Keratinocyte (primary cell): Measurements from ENCODE around the gene TMEM235. TPM values are rescaled to one million over a fixed set of nuclear protein-coding genes. Genes with fewer than 3 reads are reported as not detected.

Experiments
- DNase-seq: peaks from one replicate; pipeline ENCODE4 v3.0.0-alpha.2; 2011; ENCODE audit warnings: low read depth, missing footprints, low spot score
- FAIRE-seq: peaks from 2 replicates; lab custom pipeline; 2011; peaks lifted over from hg19 to GRCh38; lab: Jason Lieb, UNC
- H2AFZ ChIP-seq: 2 replicates; pipeline ENCODE4 v1.6.0; 2012; ENCODE audit warnings: low read length, control low read depth, inconsistent platforms; ENCODE audit not compliant: control insufficient read depth
- H3K27ac ChIP-seq: 2 replicates; pipeline ENCODE4 v1.5.1; 2011; ENCODE audit warnings: low read length; ENCODE audit not compliant: control insufficient read depth, insufficient read depth
- H3K27me3 ChIP-seq: 3 replicates; pipeline ENCODE4 v1.6.0; 2011; ENCODE audit warnings: low read length; ENCODE audit not compliant: control insufficient read depth, insufficient read depth; ENCODE audit errors: extremely low read depth
- H3K36me3 ChIP-seq, 2 experiments: 2 replicates in 1 of 2; 3 replicates in 1 of 2; pipeline ENCODE4 v1.5.1; 2011; ENCODE audit warnings: low read length in 2 of 2, mild to moderate bottlenecking in 1 of 2; ENCODE audit not compliant: control insufficient read depth in 2 of 2, insufficient read depth in 2 of 2; ENCODE audit errors: extremely low read depth in 1 of 2
- H3K4me1 ChIP-seq: 3 replicates; pipeline ENCODE4 v1.5.1; 2011; ENCODE audit warnings: low read length; ENCODE audit not compliant: control insufficient read depth, insufficient read depth; ENCODE audit errors: extremely low read depth
- H3K4me2 ChIP-seq: 3 replicates; pipeline ENCODE4 v1.6.0; 2011; ENCODE audit warnings: low read depth, low read length; ENCODE audit not compliant: control insufficient read depth, insufficient read depth; ENCODE audit errors: extremely low read depth
- H3K4me3 ChIP-seq, 3 experiments: fragments of 200-600 bp in 1 of 3; sonication (generic) in 1 of 3; 2 replicates in 2 of 3; 3 replicates in 1 of 3; pipeline ENCODE4 v1.5.1; 2011 to 2016; ENCODE audit warnings: low read length in 3 of 3, mild to moderate bottlenecking in 3 of 3, control low read depth in 2 of 3, inconsistent platforms in 1 of 3, low read depth in 1 of 3, mixed read lengths in 1 of 3, mixed run types in 1 of 3, moderate library complexity in 1 of 3; ENCODE audit not compliant: control insufficient read depth in 2 of 3, insufficient read depth in 2 of 3; ENCODE audit errors: extremely low read depth in 1 of 3
- H3K79me2 ChIP-seq: 2 replicates; pipeline ENCODE4 v1.6.0; 2012; ENCODE audit warnings: low read length; ENCODE audit not compliant: control insufficient read depth, insufficient read depth
- H3K9ac ChIP-seq: 3 replicates; pipeline ENCODE4 v1.6.0; 2011; ENCODE audit warnings: low read length; ENCODE audit not compliant: control insufficient read depth, insufficient read depth; ENCODE audit errors: extremely low read depth
- H3K9me1 ChIP-seq: 3 replicates; pipeline ENCODE4 v1.6.0; 2011; ENCODE audit warnings: low read length; ENCODE audit not compliant: control insufficient read depth, insufficient read depth; ENCODE audit errors: extremely low read depth
- H3K9me3 ChIP-seq: 2 replicates; pipeline ENCODE4 v1.5.1; 2012; ENCODE audit warnings: low read depth, low read length; ENCODE audit not compliant: control insufficient read depth
- H4K20me1 ChIP-seq: 3 replicates; pipeline ENCODE4 v1.6.0; 2011; ENCODE audit warnings: low read length; ENCODE audit not compliant: control insufficient read depth, insufficient read depth; ENCODE audit errors: extremely low read depth
- CTCF ChIP-seq, 3 experiments: IDR thresholded peaks in 1 of 3; conservative IDR thresholded peaks in 1 of 3; optimal IDR thresholded peaks in 1 of 3; 2 replicates in 2 of 3; 3 replicates in 1 of 3; pipeline versions ENCODE3 to v1.5.1; 2011; ENCODE audit warnings: low read length in 3 of 3, mild to moderate bottlenecking in 3 of 3, moderate library complexity in 2 of 3, control low read depth in 1 of 3, inconsistent platforms in 1 of 3; ENCODE audit not compliant: insufficient read depth in 2 of 3; ENCODE audit errors: extremely low read depth in 1 of 3
- EZH2 ChIP-seq: IDR thresholded peaks from one replicate; pipeline ENCODE4 v1.6.1; 2012; ENCODE audit warnings: inconsistent platforms, mild to moderate bottlenecking, low read length, moderate library complexity
- dilution Hi-C: fragments of 300-500 bp; cut with MboI; formaldehyde crosslinking; loops from one replicate; pipeline ENCODE4 v1.7.0; 2020; ENCODE audit warnings: low sequenced_read_pairs; ENCODE audit not compliant: extremely low pct_ligation_motif_present
- polyA plus RNA-seq, 5 experiments: library from polyadenylated mRNA; depleted of rRNA in 3 of 5; stranded (reverse) in 3 of 5; stranded (forward) in 1 of 5; unstranded in 1 of 5; fragments of >200 nt; gene quantifications; 1 replicate in 1 of 5; 2 replicates in 3 of 5; 3 replicates in 1 of 5; pipeline versions ENCODE4 v1.2.1 to v1.2.3, GENCODE V29; 2011 to 2012; ENCODE audit warnings: missing spikeins in 2 of 5, low read depth in 1 of 5, low replicate concordance in 1 of 5

The TMEM235 gene
- polyA plus RNA-seq, 1 donor (not counting 4 experiments of a cell fraction or from before 2014, with no cell fraction given): not detected

- Histone ChIP-seq H3K79me2 (no peaks in the 10 kb centered on the region), H2AFZ (no peak overlapping the region), H3K9me1 (no peaks in the 10 kb centered on the region), H3K27me3 (no peaks in the 10 kb centered on the region), H4K20me1 (no peaks in the 10 kb centered on the region), H3K36me3 (peaks cover 0 to 19% of the 10 kb centered on the region in 2 experiments), H3K4me2 (no peak overlapping the region), H3K9ac (no peak overlapping the region), H3K4me1 (no peaks in the 10 kb centered on the region), H3K9me3 (no peaks in the 10 kb centered on the region), H3K4me3 (no peak overlapping the region), H3K27ac (no peak overlapping the region)
- no peak for DNase-seq
- no peak for TF ChIP-seq EZH2
- no peak for TF ChIP-seq CTCF (optimal IDR thresholded peaks at IDR 0.05 in 1 of 3, IDR thresholded peaks at IDR 0.05 in 1 of 3, conservative IDR thresholded peaks at IDR 0.05 in 1 of 3; ENCODE audit: extremely low read depth in 1 of 3, insufficient read depth in 2 of 3, low read length in 3 of 3)
- FAIRE-seq: no peak
- dilution Hi-C loops: no loop called here
Observed at GRCh38 chr17:78224231-78225087, 7.0 kb upstream of the TMEM235 start.

GRCh38 chr17:78225088-78225865, 6.2 kb upstream of the TMEM235 start:
- Histone ChIP-seq H3K4me2 (no peak overlapping the region), H2AFZ (no peak overlapping the region), H3K4me3 (no peak overlapping the region), H3K27me3 (peaks cover 4% of the 10 kb centered on the region), H3K9me1 (no peaks in the 10 kb centered on the region), H4K20me1 (no peaks in the 10 kb centered on the region), H3K27ac (no peak overlapping the region), H3K9me3 (no peaks in the 10 kb centered on the region), H3K4me1 (no peaks in the 10 kb centered on the region), H3K79me2 (no peaks in the 10 kb centered on the region), H3K9ac (no peak overlapping the region), H3K36me3 (peaks cover 0 to 19% of the 10 kb centered on the region in 2 experiments)
- dilution Hi-C loops: no loop called here
- no peak for TF ChIP-seq EZH2
- no peak for TF ChIP-seq CTCF (optimal IDR thresholded peaks at IDR 0.05 in 1 of 3, IDR thresholded peaks at IDR 0.05 in 1 of 3, conservative IDR thresholded peaks at IDR 0.05 in 1 of 3; ENCODE audit: extremely low read depth in 1 of 3, insufficient read depth in 2 of 3, low read length in 3 of 3)
- FAIRE-seq (no peak), DNase-seq (no peak)
